Small intestine (tissue), 7 donors: ENCODE measurements around the gene HAUS3. TPM values are rescaled to one million over a fixed set of nuclear protein-coding genes. Genes with fewer than 3 reads are reported as not detected.

Source experiments
- DNase-seq, 2 donors: peaks; one replicate each; pipeline versions ENCODE4 v3.0.0 to v3.0.0-alpha.2; 2013
- FAIRE-seq: peaks from 2 replicates; lab custom pipeline; 2012; peaks lifted over from hg19 to GRCh38; lab: Jason Lieb, UNC
- H3K27ac ChIP-seq, 3 donors: one replicate each; pipeline ENCODE4 v1.5.1; 2013; ENCODE audit warnings: low read length in 2 of 3, mild to moderate bottlenecking in 2 of 3, control low read depth in 1 of 3, inconsistent platforms in 1 of 3, low read depth in 1 of 3, moderate library complexity in 1 of 3
- H3K27me3 ChIP-seq, 3 donors: one replicate each; pipeline ENCODE4 v1.6.1; 2013; ENCODE audit warnings: low read length in 3 of 3, inconsistent platforms in 1 of 3; ENCODE audit not compliant: control insufficient read depth in 3 of 3, insufficient read depth in 3 of 3
- H3K36me3 ChIP-seq, 3 donors: one replicate each; pipeline ENCODE4 v1.6.1; 2013; ENCODE audit warnings: low read length in 3 of 3, inconsistent platforms in 1 of 3, low read depth in 1 of 3, mild to moderate bottlenecking in 1 of 3, moderate library complexity in 1 of 3; ENCODE audit not compliant: control insufficient read depth in 3 of 3, insufficient read depth in 2 of 3
- H3K4me1 ChIP-seq, 3 donors: one replicate each; pipeline ENCODE4 v1.6.1; 2013; ENCODE audit warnings: low read length in 2 of 3, inconsistent platforms in 1 of 3, low read depth in 1 of 3, mild to moderate bottlenecking in 1 of 3, moderate library complexity in 1 of 3; ENCODE audit not compliant: control insufficient read depth in 3 of 3, insufficient read depth in 2 of 3
- H3K4me3 ChIP-seq, 3 donors: one replicate each; pipeline ENCODE4 v1.5.1; 2013; ENCODE audit warnings: low read length in 3 of 3, control low read depth in 1 of 3, inconsistent platforms in 1 of 3, low read depth in 1 of 3, mild to moderate bottlenecking in 1 of 3, moderate library complexity in 1 of 3
- H3K9me3 ChIP-seq, 2 donors: one replicate each; pipeline ENCODE4 v1.6.1; 2013; ENCODE audit warnings: low read depth in 1 of 2, low read length in 1 of 2; ENCODE audit not compliant: control insufficient read depth in 2 of 2, insufficient read depth in 1 of 2
- WGBS, 3 donors: extraction: QIAGEN DNeasy Blood & Tissue Kit; methylation state at CpG; one replicate each; pipeline ENCODE4 v1.1.7; 2013; 5-methylcytosine and 5-hydroxymethylcytosine counted together
- polyA plus RNA-seq, 4 donors: library from polyadenylated mRNA; stranded (reverse) in 3 of 4; unstranded in 1 of 4; fragments of 200-250 nt in 3 of 4; fragments of 120-200 nt in 1 of 4; gene quantifications; one replicate each; pipeline versions ENCODE4 v1.2.1 to v1.2.3, GENCODE V29; 2013
- donor health status: healthy with polysubstance abuse.
- donor health status: control.
- donor health status: control.
- donor health status: Bipolar disorder and iron deficiency.
- donor health status: healthy.

HAUS3 gene
- polyA plus RNA-seq, 4 donors = 4.0 to 16.4 (median 5.1) TPM

GRCh38 chr4:2251795-2252529 lies 10.0 kb upstream of the HAUS3 start:
- H3K36me3 ChIP-seq = peaks cover 2 to 96% (median 10%) of the 10 kb centered on the region in 3 donors
- no peak overlapping the region for H3K4me3 ChIP-seq
- no peak for DNase-seq
- H3K27me3 ChIP-seq = no peaks in the 10 kb centered on the region
- peaks cover 0 to 4% (median 0%) of the 10 kb centered on the region in 3 donors for H3K4me1 ChIP-seq
- no peak for FAIRE-seq
- WGBS, 3 donors = 92 to 95% (median 93%) methylated on average over 15 to 16 of the region's 16 CpGs
- no peaks in the 10 kb centered on the region for H3K9me3 ChIP-seq
- no peak overlapping the region for H3K27ac ChIP-seq

GRCh38 chr4:2251073-2251794 lies 9.3 kb upstream of the HAUS3 start:
- no peaks in the 10 kb centered on the region for H3K27me3 ChIP-seq
- H3K36me3 ChIP-seq = peaks cover 2 to 95% (median 10%) of the 10 kb centered on the region in 3 donors
- no peak for DNase-seq
- FAIRE-seq = no peak
- H3K4me1 ChIP-seq = peaks cover 0 to under 1% (median 0%) of the 10 kb centered on the region in 3 donors
- 86 to 91% (median 88%) methylated on average over 25 of the region's 25 CpGs for WGBS, 3 donors
- H3K27ac ChIP-seq = no peak overlapping the region
- H3K9me3 ChIP-seq = no peaks in the 10 kb centered on the region
- no peak overlapping the region for H3K4me3 ChIP-seq

GRCh38 chr4:2250357-2251072 lies 8.6 kb upstream of the HAUS3 start:
- H3K27ac ChIP-seq = no peak overlapping the region
- 85 to 91% (median 90%) methylated on average over 25 to 30 of the region's 30 CpGs for WGBS, 3 donors
- no peaks in the 10 kb centered on the region for H3K27me3 ChIP-seq
- no peak for FAIRE-seq
- no peak overlapping the region for H3K4me3 ChIP-seq
- H3K36me3 ChIP-seq = peaks cover 2 to 90% (median 10%) of the 10 kb centered on the region in 3 donors
- DNase-seq = no peak
- peaks cover 0 to 6% (median 0%) of the 10 kb centered on the region in 3 donors for H3K4me1 ChIP-seq
- H3K9me3 ChIP-seq = no peaks in the 10 kb centered on the region

DNA sequence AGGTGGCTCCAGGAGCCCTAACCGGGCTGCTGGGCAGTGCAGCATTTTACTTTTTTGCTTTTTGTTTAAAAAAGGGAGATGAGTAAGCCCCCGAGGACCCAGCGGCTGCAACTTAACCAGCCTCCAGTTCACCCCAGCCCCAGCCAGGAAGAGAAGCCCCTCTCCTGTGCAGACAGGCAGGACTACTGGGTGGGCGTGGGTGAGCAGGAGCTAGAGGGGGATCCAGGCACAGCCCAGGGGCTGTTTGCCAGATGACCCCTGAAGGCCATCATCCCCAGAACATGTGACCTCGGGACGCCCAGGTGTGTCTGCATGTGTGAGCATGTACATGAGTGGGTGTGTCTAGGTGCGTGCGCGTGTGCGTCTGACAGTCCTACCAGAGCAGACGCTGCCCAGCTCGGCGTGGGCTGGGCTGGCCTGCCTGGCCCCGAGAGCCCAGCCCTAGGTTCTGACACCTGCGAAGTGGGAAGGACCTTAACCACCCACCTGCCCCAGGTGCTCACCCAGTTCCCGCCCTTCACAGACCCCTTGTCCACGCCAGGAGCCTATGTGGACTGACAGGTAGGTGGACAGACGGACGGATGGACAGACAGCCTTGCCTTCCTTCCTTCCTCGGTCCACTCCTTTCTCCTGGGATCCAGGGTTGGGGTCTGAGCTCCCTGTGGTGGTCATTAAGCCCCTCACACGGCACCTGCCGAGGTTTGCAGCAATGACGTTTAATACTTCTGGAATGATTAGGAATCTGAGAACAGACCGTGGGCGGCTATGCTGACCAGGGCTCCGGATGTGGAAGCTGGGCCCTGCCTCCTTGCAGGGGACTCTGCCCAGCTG lies 7.8 kb upstream of the HAUS3 start:
- no peaks in the 10 kb centered on the region for H3K9me3 ChIP-seq
- 83 to 90% (median 87%) methylated on average over 26 of the region's 26 CpGs for WGBS, 3 donors
- no peaks in the 10 kb centered on the region for H3K27me3 ChIP-seq
- no peak for FAIRE-seq
- H3K36me3 ChIP-seq = peaks cover 0 to 87% (median 7%) of the 10 kb centered on the region in 3 donors
- H3K27ac ChIP-seq = no peak overlapping the region
- peaks cover 0 to 13% (median 0%) of the 10 kb centered on the region in 3 donors for H3K4me1 ChIP-seq
- H3K4me3 ChIP-seq = no peak overlapping the region
- DNase-seq = no peak

GRCh38 chr4:2248821-2249261 lies 6.9 kb upstream of the HAUS3 start:
- Histone ChIP-seq H3K4me3 (no peak overlapping the region), H3K4me1 (peaks cover 0 to 22% (median 0%) of the 10 kb centered on the region in 3 donors), H3K36me3 (peaks cover 0 to 82% (median 7%) of the 10 kb centered on the region in 3 donors), H3K9me3 (no peaks in the 10 kb centered on the region), H3K27ac (no peak overlapping the region), H3K27me3 (no peaks in the 10 kb centered on the region)
- DNase-seq (no peak), FAIRE-seq (no peak)
- WGBS, 3 donors = 76 to 84% (median 81%) methylated on average over 10 of the region's 10 CpGs

DNA sequence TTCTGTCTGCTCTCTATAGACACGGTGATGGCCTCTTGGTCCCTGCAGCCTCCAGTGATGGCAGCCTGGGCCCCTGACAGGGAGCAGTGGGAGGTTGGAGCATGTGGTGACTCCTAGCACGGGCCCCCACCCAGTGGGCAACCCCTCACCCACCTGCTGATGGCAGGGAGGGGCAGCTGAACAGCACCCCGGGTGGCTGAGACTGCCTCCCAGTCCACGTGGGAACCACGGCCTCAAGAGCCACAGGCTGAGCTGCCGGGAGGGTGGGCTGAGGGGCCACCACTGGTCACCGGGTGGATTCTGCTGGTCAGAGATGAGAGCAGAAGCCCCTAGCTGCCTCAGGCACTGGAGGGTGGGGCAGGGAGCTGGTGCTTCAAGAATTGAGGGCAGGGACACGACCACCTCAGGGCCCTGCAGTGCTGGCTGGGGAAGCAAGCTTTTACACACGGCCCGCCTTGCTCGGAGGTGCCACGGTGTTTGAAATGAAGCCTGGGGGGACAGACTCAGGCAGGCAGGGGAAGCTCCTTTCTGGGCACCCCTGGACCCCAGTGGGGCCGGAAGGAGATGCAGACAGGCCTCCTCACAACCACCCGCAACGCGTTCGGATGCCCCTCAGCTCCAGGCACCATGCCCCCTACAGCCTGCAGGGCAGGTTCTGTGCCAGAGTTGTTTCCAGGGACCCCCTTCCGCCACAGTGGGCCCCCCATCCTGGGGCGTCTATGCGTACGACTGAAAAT lies 6.3 kb upstream of the HAUS3 start:
- DNase-seq = no peak
- H3K9me3 ChIP-seq = no peaks in the 10 kb centered on the region
- no peak for FAIRE-seq

DNA sequence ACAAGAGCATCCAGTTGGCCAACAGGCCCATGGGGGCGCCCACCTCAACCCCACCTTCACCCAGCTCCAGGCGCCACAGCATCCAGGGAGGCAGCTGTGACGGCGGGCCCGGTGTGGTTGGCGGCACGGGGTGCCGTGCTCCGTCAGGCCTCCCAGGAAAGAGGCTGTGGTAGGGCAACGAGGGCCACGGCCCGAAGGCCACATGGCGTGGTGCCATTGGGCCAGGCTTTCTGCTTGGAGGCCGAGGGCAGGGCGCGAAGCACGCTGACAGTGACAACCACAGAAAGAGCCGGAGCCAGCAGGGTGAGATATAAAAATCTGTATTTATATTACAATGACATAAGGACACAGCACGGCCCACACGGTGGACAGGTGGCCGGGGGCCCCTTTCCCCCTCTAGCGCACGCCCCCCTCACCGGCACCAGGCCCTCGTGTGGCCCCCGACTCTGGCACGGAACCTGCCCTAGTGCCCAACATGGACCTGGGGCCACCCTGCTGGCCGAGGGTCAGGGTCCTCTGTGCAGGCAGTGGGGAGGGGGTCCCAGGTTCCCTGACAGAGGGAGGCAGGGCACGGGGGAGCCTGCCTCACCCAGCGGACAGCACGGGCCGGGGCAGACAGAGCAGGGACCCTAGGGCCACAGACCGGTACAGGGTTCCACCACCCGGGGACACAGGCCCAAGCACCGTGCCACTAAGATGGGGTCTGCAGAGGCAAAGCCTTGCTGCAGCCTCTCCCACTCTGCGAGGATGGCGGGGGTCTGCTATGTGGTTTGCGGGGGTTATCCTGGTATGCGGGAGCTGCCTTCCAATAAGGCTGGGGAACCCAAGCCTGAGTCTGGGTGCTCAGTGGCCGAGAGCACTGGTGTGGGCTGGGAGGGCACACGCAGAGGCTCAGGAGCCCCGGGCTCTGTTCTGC lies 5.5 kb upstream of the HAUS3 start:
- Histone ChIP-seq H3K27ac (no peak overlapping the region), H3K4me3 (no peak overlapping the region), H3K36me3 (peaks cover 0 to 68% (median 7%) of the 10 kb centered on the region in 3 donors), H3K9me3 (no peaks in the 10 kb centered on the region), H3K4me1 (peaks cover 0 to 26% (median 0%) of the 10 kb centered on the region in 3 donors), H3K27me3 (no peaks in the 10 kb centered on the region)
- FAIRE-seq = no peak
- no peak for DNase-seq
- 87 to 89% (median 88%) methylated on average over 39 to 42 of the region's 42 CpGs for WGBS, 3 donors

More for the DNA sequence above, 6.3 kb upstream of the HAUS3 start:
- Histone ChIP-seq H3K4me1 (peaks cover 0 to 26% (median 0%) of the 10 kb centered on the region in 3 donors), H3K4me3 (no peak overlapping the region), H3K27me3 (no peaks in the 10 kb centered on the region), H3K27ac (no peak overlapping the region), H3K36me3 (peaks cover 0 to 76% (median 7%) of the 10 kb centered on the region in 3 donors)
- WGBS, 3 donors = 78 to 88% (median 84%) methylated on average over 17 to 21 of the region's 21 CpGs
